ENCODE results near the gene MECP2.

Gene MECP2

GRCh38 chrX:154040863-154041262 lies 56.7 kb downstream of the MECP2 start:
- no peaks in the 10 kb centered on the region for H3F3A ChIP-seq (ENCODE audit: low read depth)
- no peaks in the 10 kb centered on the region for H3K4me1 ChIP-seq (ENCODE audit: insufficient read depth, low read length, poor library complexity, severe bottlenecking)
- no peak overlapping the region for H3K4me2 ChIP-seq (ENCODE audit: low read depth, low read length, poor library complexity, severe bottlenecking)
- H3K36me3 ChIP-seq (ENCODE audit: insufficient read depth, low read length): peaks cover 5% of the 10 kb centered on the region; the same call in 1 of the 2 replicates
- H4K20me1 ChIP-seq (ENCODE audit: insufficient read depth, low read length, poor library complexity, severe bottlenecking): peaks cover 2% of the 10 kb centered on the region
- no peaks in the 10 kb centered on the region for H3K9me2 ChIP-seq (replicated peaks; ENCODE audit: low read depth, low read length)
- H3K9me3 ChIP-seq (ENCODE audit: insufficient read depth, low read depth, low read length): no peaks in the 10 kb centered on the region
- no peaks in the 10 kb centered on the region for H3K27me3 ChIP-seq (ENCODE audit: insufficient read depth, low read length, poor library complexity, severe bottlenecking)
- no peak overlapping the region for H3K9ac ChIP-seq (ENCODE audit: low read depth, low read length, poor library complexity, severe bottlenecking)
- TF ChIP-seq EZH2phosphoT487 (IDR thresholded peaks at IDR 0.05; ENCODE audit: borderline replicate concordance) (no peak), CTCF (conservative IDR thresholded peaks at IDR 0.05; ENCODE audit: low read length) (no peak)
- peaks cover 78% of the 10 kb centered on the region for H3K79me2 ChIP-seq (ENCODE audit: insufficient read depth, low read length)
- no peak overlapping the region for H3K4me3 ChIP-seq (ENCODE audit: low read length, poor library complexity, severe bottlenecking)
- no peak overlapping the region for H2AFZ ChIP-seq (ENCODE audit: low read length)

GRCh38 chrX:154040307-154040756 lies 57.2 kb downstream of the MECP2 start:
- no peaks in the 10 kb centered on the region for H3K4me1 ChIP-seq (ENCODE audit: insufficient read depth, low read length, poor library complexity, severe bottlenecking)
- no peaks in the 10 kb centered on the region for H3K27me3 ChIP-seq (ENCODE audit: insufficient read depth, low read length, poor library complexity, severe bottlenecking)
- H3K4me2 ChIP-seq (ENCODE audit: low read depth, low read length, poor library complexity, severe bottlenecking): no peak overlapping the region
- no peaks in the 10 kb centered on the region for H3F3A ChIP-seq (ENCODE audit: low read depth)
- peaks cover 76% of the 10 kb centered on the region for H3K79me2 ChIP-seq (ENCODE audit: insufficient read depth, low read length)
- H4K20me1 ChIP-seq (ENCODE audit: insufficient read depth, low read length, poor library complexity, severe bottlenecking): peaks cover 4% of the 10 kb centered on the region
- TF ChIP-seq EZH2phosphoT487 (IDR thresholded peaks at IDR 0.05; ENCODE audit: borderline replicate concordance): no peak
- no peak for TF ChIP-seq CTCF (conservative IDR thresholded peaks at IDR 0.05; ENCODE audit: low read length)
- no peaks in the 10 kb centered on the region for H3K9me2 ChIP-seq (replicated peaks; ENCODE audit: low read depth, low read length)
- peaks cover 5% of the 10 kb centered on the region; the same call in 1 of the 2 replicates for H3K36me3 ChIP-seq (ENCODE audit: insufficient read depth, low read length)
- H2AFZ ChIP-seq (ENCODE audit: low read length): no peak overlapping the region
- H3K9me3 ChIP-seq (ENCODE audit: insufficient read depth, low read depth, low read length): no peaks in the 10 kb centered on the region
- no peak overlapping the region for H3K9ac ChIP-seq (ENCODE audit: low read depth, low read length, poor library complexity, severe bottlenecking)
- H3K4me3 ChIP-seq (ENCODE audit: low read length, poor library complexity, severe bottlenecking): no peak overlapping the region

- Histone ChIP-seq H4K20me1 (ENCODE audit: insufficient read depth, low read length, poor library complexity, severe bottlenecking) (peaks cover 4% of the 10 kb centered on the region), H3K4me2 (ENCODE audit: low read depth, low read length, poor library complexity, severe bottlenecking) (no peak overlapping the region), H3K79me2 (ENCODE audit: insufficient read depth, low read length) (peaks cover 73% of the 10 kb centered on the region), H3K9me3 (ENCODE audit: insufficient read depth, low read depth, low read length) (no peaks in the 10 kb centered on the region), H3K4me1 (ENCODE audit: insufficient read depth, low read length, poor library complexity, severe bottlenecking) (no peaks in the 10 kb centered on the region), H3K4me3 (ENCODE audit: low read length, poor library complexity, severe bottlenecking) (no peak overlapping the region), H3K36me3 (ENCODE audit: insufficient read depth, low read length) (peaks cover 6% of the 10 kb centered on the region; the same call in 1 of the 2 replicates), H3K9ac (ENCODE audit: low read depth, low read length, poor library complexity, severe bottlenecking) (no peak overlapping the region), H3K27me3 (ENCODE audit: insufficient read depth, low read length, poor library complexity, severe bottlenecking) (no peaks in the 10 kb centered on the region), H3K9me2 (replicated peaks; ENCODE audit: low read depth, low read length) (no peaks in the 10 kb centered on the region), H3F3A (ENCODE audit: low read depth) (no peaks in the 10 kb centered on the region), H2AFZ (ENCODE audit: low read length) (no peak overlapping the region)
- TF ChIP-seq EZH2phosphoT487 (IDR thresholded peaks at IDR 0.05; ENCODE audit: borderline replicate concordance): no peak
- no peak for TF ChIP-seq CTCF (conservative IDR thresholded peaks at IDR 0.05; ENCODE audit: low read length)
These were observed 57.9 kb downstream of the MECP2 start for GRCh38 chrX:154039577-154039976.
